K562 (cell line): ENCODE results near the gene DSCAM.

Source experiments
- POLR2AphosphoS2 ChIP-seq: IDR thresholded peaks from 2 replicates; pipeline ENCODE4 v1.6.1; 2012; ENCODE audit warnings: low read length, improper control_type of control experiment
- RFX5 ChIP-seq: IDR thresholded peaks from 2 replicates; pipeline ENCODE4 v1.6.1; 2011; ENCODE audit warnings: low read depth, mild to moderate bottlenecking, improper control_type of control experiment, low read length
- ZNF512 ChIP-seq: IDR thresholded peaks from 2 replicates; pipeline ENCODE4 v1.6.1; 2016; ENCODE audit warnings: missing genetic modification characterization, missing compliant biosample characterization

- TF ChIP-seq ZNF512 (no peak), POLR2AphosphoS2 (no peak), RFX5 (no peak)
Observed at GRCh38 chr21:40736145-40736544, 110.8 kb downstream of the DSCAM start.
